Ureter (tissue), 1 donor: Measurements from ENCODE around the gene CAND1. TPM values are rescaled to one million over a fixed set of nuclear protein-coding genes. Genes with fewer than 3 reads are reported as not detected.

Source experiments
- DNase-seq: peaks from one replicate; pipeline ENCODE4 v3.0.0-alpha.2; 2020; ENCODE audit warnings: low spot score
- total RNA-seq: library from RNA; stranded (reverse); gene quantifications from one replicate; pipeline ENCODE4 v1.2.4, GENCODE V29; 2023
- donor health status: DM: yes; HTN: yes; CAD: no.

CAND1 gene
- total RNA-seq, 1 donor from 2014 or later, result 141 TPM

- no peak for DNase-seq
Observed at GRCh38 chr12:67280572-67280971, 11.4 kb downstream of the CAND1 start.

- DNase-seq, result no peak
Observed at GRCh38 chr12:67284561-67284960, 15.4 kb downstream of the CAND1 start.

- DNase-seq, result no peak
Observed at GRCh38 chr12:67286257-67286656, 17.1 kb downstream of the CAND1 start.

- no peak for DNase-seq
Observed at GRCh38 chr12:67287311-67287710, 18.2 kb downstream of the CAND1 start.

- DNase-seq, result no peak
Observed at GRCh38 chr12:67288561-67288960, 19.4 kb downstream of the CAND1 start.

- DNase-seq, result no peak
Observed at GRCh38 chr12:67290378-67290777, 21.2 kb downstream of the CAND1 start.

GRCh38 chr12:67299526-67299925, 30.4 kb downstream of the CAND1 start:
- DNase-seq, result no peak

GRCh38 chr12:67299926-67300325, 30.8 kb downstream of the CAND1 start:
- no peak for DNase-seq

GRCh38 chr12:67302162-67302561, 33.0 kb downstream of the CAND1 start:
- no peak for DNase-seq

GRCh38 chr12:67305544-67305943, 36.4 kb downstream of the CAND1 start:
- DNase-seq, result no peak

GRCh38 chr12:67306712-67307111, 37.6 kb downstream of the CAND1 start:
- DNase-seq, result no peak

- no peak for DNase-seq
Observed at GRCh38 chr12:67315661-67316060, 46.5 kb downstream of the CAND1 start.

GRCh38 chr12:67318786-67319185, 49.6 kb downstream of the CAND1 start:
- DNase-seq, result no peak

GRCh38 chr12:67319936-67320335, 50.8 kb downstream of the CAND1 start:
- DNase-seq, result no peak

- no peak for DNase-seq
Observed at GRCh38 chr12:67320614-67321295, 51.6 kb downstream of the CAND1 start.

- no peak for DNase-seq
Observed at GRCh38 chr12:67322580-67322979, 53.4 kb downstream of the CAND1 start.

GRCh38 chr12:67323007-67323406, 53.8 kb downstream of the CAND1 start:
- DNase-seq, result no peak

GRCh38 chr12:67326637-67327036, 57.5 kb downstream of the CAND1 start:
- no peak for DNase-seq

- DNase-seq, result no peak
Observed at GRCh38 chr12:67327466-67327865, 58.3 kb downstream of the CAND1 start.

- no peak for DNase-seq
Observed at GRCh38 chr12:67331123-67331522, 62.0 kb downstream of the CAND1 start.

GRCh38 chr12:67331828-67332227, 62.7 kb downstream of the CAND1 start:
- no peak for DNase-seq

GRCh38 chr12:67333649-67334048, 64.5 kb downstream of the CAND1 start:
- DNase-seq, result no peak

- no peak for DNase-seq
Observed at GRCh38 chr12:67338426-67338825, 69.3 kb downstream of the CAND1 start.

- DNase-seq, result no peak
Observed at GRCh38 chr12:67339530-67339929, 70.4 kb downstream of the CAND1 start.
